ENCODE results near the gene ITPRID1.

ITPRID1 gene

DNA sequence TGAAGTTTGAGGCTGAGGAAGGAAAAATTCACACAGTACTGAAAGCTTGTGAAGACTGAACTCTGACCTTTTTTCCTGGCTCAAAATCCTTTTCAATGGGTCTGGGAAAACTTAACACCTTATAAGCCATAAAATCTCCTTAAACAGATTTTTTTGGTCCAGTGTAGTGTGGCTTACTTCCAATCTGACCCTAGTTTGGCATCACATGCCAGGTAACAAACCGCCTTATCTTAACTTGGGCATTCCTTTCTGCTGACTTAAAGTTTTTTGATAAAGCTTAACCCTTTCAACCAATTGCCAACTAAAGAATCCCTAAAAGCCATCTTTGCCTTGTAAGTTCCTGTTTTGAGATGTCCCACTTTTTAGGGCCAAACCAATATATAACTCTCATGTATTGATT is 13.2 kb upstream of the ITPRID1 start:
- TF ChIP-seq CTCF (IDR thresholded peaks at IDR 0.05; ENCODE audit: borderline replicate concordance, control extremely low read depth, extremely low read depth, insufficient read depth, missing control alignments) = no peak
- no peak for DNase-seq (ENCODE audit: low spot score)
- in situ Hi-C loops (cut with MboI; ENCODE audit: low sequenced_read_pairs, unreplicated experiment) = no loop called here

- DNase-seq (ENCODE audit: low spot score) = no peak
- no peak for TF ChIP-seq CTCF (IDR thresholded peaks at IDR 0.05; ENCODE audit: borderline replicate concordance, control extremely low read depth, extremely low read depth, insufficient read depth, missing control alignments)
- in situ Hi-C loops (cut with MboI; ENCODE audit: low sequenced_read_pairs, unreplicated experiment) = no loop called here
Observed at GRCh38 chr7:31508823-31509222, 5.1 kb upstream of the ITPRID1 start.

DNA sequence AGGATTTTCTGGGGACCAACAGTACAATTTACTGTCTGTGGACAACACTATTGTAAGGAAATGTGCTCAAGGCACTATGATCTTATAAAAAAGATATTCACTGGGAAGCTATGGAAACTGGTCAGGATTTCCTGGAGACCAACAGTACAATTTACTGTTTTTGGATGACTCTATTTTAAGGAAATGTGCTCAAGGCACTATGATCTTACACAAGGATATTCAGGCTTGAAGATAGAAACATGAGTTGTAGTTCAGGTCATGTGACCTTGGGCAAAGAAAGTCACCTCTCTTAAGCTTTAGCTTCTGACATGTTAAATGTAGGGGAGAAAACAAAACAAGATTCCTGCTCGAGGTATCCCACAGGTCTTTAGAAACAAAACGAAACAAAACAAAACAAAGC is 1.7 kb upstream of the ITPRID1 start:
- in situ Hi-C loops (cut with MboI; ENCODE audit: low sequenced_read_pairs, unreplicated experiment) = no loop called here
- DNase-seq (ENCODE audit: low spot score) = no peak
- no peak for TF ChIP-seq CTCF (IDR thresholded peaks at IDR 0.05; ENCODE audit: borderline replicate concordance, control extremely low read depth, extremely low read depth, insufficient read depth, missing control alignments)

- in situ Hi-C loops (cut with MboI; ENCODE audit: low sequenced_read_pairs, unreplicated experiment) = no loop called here
- no peak for TF ChIP-seq CTCF (IDR thresholded peaks at IDR 0.05; ENCODE audit: borderline replicate concordance, control extremely low read depth, extremely low read depth, insufficient read depth, missing control alignments)
- DNase-seq (ENCODE audit: low spot score) = no peak
Observed at GRCh38 chr7:31516680-31517502, 3.0 kb downstream of the ITPRID1 start.

DNA sequence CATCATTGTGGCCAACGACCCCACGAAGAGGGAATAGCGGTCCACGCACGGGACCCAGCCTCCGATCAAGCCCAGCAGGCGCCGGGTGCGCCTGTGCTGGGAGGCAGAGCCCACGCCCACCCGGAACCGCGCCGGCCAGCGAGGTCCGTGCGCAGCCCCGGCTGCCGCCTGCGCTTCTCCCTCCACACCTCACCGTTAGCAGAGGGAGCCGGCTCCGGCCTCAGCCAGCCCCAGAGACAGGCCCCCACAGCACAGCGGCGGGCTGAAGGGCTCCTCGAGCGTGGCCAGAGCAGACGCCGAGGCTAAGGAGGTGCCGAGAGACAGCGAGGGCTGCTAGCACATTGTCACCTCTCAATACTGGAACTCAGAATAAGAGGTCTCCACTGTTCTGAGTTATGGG is 3.6 kb downstream of the ITPRID1 start:
- in situ Hi-C loops (cut with MboI; ENCODE audit: low sequenced_read_pairs, unreplicated experiment) = no loop called here
- no peak for DNase-seq (ENCODE audit: low spot score)
- no peak for TF ChIP-seq CTCF (IDR thresholded peaks at IDR 0.05; ENCODE audit: borderline replicate concordance, control extremely low read depth, extremely low read depth, insufficient read depth, missing control alignments)

DNA sequence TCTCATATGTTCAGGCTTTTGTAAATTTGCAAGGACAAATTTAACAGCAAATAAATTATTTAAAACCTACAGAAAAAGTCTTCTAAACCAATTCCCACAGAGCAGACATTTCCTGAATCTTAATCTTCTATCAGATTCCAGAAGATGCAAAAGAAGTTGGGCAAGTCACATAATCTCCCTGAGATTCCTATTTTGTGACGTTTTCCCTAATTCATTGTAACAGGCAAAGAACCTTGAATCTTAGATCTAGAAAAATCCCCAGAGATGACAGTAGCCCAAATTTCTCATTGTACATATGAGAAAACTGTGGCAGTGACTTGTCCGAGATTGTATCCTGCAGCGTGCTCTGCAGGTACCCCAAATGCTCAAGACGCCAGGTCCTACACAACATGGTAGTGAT is 4.9 kb downstream of the ITPRID1 start:
- no peak for TF ChIP-seq CTCF (IDR thresholded peaks at IDR 0.05; ENCODE audit: borderline replicate concordance, control extremely low read depth, extremely low read depth, insufficient read depth, missing control alignments)
- in situ Hi-C loops (cut with MboI; ENCODE audit: low sequenced_read_pairs, unreplicated experiment) = no loop called here
- DNase-seq (ENCODE audit: low spot score) = no peak

Measured in GM13976 (cell line).